ENCODE results near the gene CFAP251.

DNA sequence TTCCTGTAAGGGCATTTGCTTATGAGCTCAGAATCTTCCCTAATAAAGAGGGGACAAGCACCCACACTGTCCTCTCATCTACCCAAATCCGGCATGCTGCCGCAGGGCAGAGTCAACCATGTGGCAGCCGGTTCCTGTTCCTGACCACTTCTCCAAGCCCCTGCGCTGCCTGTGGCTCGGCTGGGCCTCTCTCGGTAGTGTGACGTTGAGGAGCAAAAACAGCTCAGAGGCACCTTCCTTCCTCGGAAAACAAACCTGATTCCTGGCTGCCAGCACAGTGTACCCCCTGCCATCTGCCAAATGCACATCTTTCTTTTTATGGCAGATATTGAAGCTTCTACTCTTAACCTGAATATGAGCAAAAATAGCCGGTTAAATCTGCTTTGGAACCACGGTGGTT is 50.5 kb downstream of the CFAP251 start:
- TF ChIP-seq, protein P1, sequence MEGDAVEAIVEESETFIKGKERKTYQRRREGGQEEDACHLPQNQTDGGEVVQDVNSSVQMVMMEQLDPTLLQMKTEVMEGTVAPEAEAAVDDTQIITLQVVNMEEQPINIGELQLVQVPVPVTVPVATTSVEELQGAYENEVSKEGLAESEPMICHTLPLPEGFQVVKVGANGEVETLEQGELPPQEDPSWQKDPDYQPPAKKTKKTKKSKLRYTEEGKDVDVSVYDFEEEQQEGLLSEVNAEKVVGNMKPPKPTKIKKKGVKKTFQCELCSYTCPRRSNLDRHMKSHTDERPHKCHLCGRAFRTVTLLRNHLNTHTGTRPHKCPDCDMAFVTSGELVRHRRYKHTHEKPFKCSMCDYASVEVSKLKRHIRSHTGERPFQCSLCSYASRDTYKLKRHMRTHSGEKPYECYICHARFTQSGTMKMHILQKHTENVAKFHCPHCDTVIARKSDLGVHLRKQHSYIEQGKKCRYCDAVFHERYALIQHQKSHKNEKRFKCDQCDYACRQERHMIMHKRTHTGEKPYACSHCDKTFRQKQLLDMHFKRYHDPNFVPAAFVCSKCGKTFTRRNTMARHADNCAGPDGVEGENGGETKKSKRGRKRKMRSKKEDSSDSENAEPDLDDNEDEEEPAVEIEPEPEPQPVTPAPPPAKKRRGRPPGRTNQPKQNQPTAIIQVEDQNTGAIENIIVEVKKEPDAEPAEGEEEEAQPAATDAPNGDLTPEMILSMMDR (conservative IDR thresholded peaks at IDR 0.05; ENCODE audit: low read depth, low read length), result no peak
- no peak for TF ChIP-seq EZH2 (IDR thresholded peaks at IDR 0.05; ENCODE audit: borderline replicate concordance, low read depth, low read length, poor library complexity, severe bottlenecking)
